Islet precursor cell (in vitro differentiated cells): ENCODE measurements around the gene KCNMB4.
A peak's percentile ranks its signal among the peaks of the same experiment; 100 is the strongest.

ENCODE experiments used
- DNase-seq: peaks from one replicate; pipeline ENCODE4 v3.0.0-alpha.2; 2018

The KCNMB4 gene, protein sequence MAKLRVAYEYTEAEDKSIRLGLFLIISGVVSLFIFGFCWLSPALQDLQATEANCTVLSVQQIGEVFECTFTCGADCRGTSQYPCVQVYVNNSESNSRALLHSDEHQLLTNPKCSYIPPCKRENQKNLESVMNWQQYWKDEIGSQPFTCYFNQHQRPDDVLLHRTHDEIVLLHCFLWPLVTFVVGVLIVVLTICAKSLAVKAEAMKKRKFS

GRCh38 chr12:70365648-70366518 is at the start of gene KCNMB4:
KCNMB4 (plus strand) TSS chr12:70366290; CDS start chr12:70366735, 445 bp downstream.
- DNase-seq, result peak; percentile 98

GRCh38 chr12:70317781-70318180 is 48.3 kb upstream of the KCNMB4 start:
- DNase-seq, result no peak

DNA sequence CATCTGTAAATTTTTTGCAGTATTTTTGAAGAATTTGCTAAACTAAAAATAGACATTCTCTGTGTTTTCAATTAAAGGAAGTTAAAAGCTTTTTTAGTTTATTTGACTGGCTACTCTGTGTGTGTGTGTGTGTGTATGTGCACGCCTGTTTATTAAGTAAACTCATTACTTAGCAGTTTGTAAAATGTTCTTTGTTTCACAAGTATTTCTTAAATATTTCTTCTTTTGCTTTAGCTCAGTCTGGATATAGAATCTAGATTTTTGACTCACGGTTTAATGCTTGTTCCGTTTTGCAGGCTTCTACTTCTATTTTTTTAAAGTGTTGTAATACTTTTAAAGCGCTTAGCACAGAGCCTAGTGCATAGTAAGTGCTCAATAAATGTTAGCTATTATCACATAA is 46.5 kb upstream of the KCNMB4 start:
- no peak for DNase-seq

DNA sequence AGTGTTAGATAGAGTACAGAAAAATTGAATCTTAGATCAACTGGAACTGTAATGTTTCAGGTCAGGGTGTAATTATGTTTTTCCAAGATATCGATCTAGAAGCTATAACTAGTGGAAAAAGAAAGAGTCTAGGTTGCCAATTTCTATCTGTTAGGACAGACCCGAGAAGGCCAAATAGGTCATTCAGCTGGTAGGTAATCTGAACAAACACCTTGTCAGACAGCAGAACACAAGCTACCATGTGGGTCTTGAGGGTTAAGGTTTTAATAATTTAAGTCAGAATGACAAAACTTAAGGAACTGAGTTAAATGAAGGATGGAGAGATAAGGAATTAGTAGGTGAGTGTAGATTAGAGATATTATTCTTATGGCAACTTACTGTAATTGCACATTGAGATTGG is 44.9 kb upstream of the KCNMB4 start:
- DNase-seq, result no peak

DNA sequence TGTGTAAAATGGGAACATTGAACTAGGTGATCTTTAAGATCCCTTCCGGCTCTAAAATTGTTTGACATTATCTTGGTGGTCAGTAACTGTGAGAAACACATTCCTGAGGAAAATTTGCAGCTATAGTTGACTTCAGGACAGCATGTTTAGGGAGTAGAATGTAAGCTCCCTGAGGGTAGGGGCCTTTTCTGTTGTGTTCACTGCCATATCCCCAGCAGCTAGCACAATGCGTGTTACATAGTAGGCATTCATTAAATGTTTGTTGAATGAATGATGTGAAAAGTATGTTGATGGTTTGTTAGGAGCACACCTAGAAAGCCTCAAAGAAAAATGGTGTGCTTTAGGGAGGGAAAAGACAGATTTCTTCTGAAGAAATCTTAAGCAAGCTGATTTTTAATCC is 38.5 kb upstream of the KCNMB4 start:
- no peak for DNase-seq

- DNase-seq, result no peak
These were observed 36.4 kb upstream of the KCNMB4 start for GRCh38 chr12:70329728-70330127.

GRCh38 chr12:70330158-70330557 is 35.9 kb upstream of the KCNMB4 start:
- DNase-seq, result no peak

DNA sequence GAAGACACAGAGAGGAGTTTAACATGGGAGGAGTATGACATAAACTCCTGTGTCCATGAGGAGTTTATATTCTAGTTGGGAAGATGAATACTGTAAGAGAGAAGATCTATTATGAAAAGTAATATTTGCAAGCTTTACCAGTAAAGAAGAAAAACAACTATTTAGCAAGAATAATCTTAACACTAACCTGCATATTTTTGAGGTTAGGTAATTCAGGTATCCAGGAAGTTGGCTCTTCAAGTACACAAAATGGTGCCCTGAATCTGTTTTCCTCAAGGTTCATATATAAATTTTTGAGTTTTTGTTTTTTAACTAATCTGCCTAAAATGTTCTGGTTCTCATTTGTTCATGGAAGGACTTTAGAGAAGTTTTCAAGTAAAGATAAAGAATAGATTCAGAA is 33.9 kb upstream of the KCNMB4 start:
- no peak for DNase-seq

DNA sequence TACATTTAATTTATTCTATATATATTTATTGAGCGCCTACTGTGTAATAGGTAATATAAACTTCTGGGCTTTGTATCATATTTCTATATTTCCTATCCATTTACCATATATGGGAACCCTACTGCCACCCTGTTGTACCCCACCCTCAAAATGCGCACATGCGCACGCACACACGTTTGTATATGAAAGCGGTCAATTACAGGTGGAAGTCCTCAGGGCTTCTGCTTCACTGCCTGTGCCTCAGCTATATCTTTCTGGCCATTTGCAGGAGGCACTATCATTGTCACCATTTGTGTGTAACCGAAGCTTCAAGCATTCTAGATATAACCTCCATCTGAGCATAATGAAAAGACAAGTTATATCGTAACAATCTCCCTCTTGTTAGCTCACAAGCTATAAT is 31.3 kb upstream of the KCNMB4 start:
- no peak for DNase-seq

- DNase-seq, result no peak
These were observed 27.6 kb upstream of the KCNMB4 start for GRCh38 chr12:70338531-70338930.

- DNase-seq, result no peak
These were observed 15.0 kb upstream of the KCNMB4 start for GRCh38 chr12:70351076-70351475.

DNA sequence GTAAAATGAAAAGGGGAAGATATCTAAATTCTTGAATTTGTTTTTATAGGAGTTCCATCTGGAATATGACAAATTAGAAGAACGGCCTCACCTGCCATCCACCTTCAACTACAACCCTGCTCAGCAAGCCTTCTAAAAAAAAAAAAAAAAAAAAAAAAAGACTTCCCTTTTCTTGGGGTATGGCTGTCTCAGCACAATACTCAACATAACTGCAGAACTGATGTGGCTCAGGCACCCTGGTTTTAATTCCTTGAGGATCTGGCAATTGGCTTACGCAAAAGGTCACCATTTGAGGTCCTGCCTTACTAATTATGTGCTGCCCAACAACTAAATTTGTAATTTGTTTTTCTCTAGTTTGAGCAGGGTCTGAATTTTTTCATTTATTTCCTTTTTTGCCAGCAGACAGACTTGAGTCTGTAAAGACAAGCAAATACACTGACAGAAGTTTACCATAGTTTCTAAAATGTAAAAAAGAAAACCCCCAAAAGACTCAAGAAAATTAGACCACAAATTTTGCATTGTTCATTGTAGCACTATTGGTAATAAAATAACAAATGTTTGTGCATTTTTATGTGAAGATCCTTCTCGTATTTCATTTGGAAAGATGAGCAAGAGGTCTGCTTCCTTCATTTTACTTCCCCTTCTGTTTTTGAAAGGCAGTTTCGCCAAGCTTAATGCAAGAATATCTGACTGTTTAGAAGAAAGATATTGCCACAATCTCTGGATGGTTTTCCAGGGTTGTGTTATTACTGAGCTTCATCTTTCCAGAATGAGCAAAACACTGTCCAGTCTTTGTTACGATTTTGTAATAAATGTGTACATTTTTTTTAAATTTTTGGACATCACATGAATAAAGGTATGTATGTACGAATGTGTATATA is 12.1 kb upstream of the KCNMB4 start:
- DNase-seq, result no peak

GRCh38 chr12:70354787-70355186 is 11.3 kb upstream of the KCNMB4 start:
- DNase-seq, result no peak

GRCh38 chr12:70355972-70356371 is 10.1 kb upstream of the KCNMB4 start:
- no peak for DNase-seq

GRCh38 chr12:70359458-70360197 is 6.5 kb upstream of the KCNMB4 start:
- no peak for DNase-seq

DNA sequence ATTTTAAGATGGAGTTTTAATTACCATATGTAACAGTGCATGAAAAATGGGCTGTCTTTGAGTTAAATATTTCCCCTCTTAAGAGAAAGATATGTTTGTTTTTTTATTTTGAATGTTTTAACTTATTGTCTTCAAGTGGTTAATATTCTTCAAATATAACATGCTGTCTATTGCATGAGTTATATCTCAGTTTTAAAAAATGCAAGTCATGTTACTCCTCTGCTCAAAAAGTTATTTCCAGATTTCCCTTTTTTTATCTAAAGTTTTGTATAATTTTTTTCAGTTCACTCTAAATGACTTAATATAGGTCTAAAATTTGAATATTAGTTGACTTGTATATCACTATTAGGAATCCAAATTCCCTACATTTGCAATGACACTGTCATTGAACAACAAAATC is 5.9 kb upstream of the KCNMB4 start:
- no peak for DNase-seq

DNA sequence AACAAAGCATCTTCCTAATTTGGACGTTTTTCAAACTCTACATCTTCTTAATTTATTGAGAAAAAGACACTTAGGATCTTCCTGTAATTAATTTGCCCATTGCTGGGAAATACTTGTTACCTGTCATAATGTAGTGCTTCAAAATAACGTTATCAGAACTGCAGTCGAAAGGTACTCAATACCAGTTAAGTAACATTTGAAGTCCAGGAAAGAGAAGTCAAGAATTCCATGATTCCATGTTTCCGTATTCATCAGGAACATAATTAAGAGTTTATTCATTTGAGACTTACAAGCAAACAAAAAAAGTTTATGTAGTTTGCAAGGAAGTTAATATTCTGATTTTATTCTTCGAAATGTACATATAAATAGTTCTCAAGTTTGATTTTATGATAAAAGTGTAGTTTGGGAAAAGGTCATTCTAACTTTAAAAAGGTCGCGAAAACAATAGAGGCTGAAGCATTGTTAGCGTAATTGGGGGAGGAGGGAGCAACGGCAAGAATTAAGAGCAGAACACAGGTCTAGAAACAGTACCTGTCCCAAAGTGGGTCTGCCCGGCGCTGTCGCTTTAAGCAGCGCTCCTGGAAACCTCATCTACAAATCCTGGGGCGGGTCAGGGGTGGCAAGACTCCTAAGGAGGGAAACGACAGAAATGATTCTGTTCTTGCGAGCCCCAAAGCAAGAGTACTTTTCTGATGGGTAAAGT is 1.2 kb upstream of the KCNMB4 start:
- DNase-seq, result peak; percentile 73

GRCh38 chr12:70365398-70365647 is 767 bp upstream of the KCNMB4 start:
- no peak for DNase-seq

- DNase-seq, result peak; percentile 90
These were observed 629 bp downstream of the KCNMB4 start for GRCh38 chr12:70366581-70367257.

DNA sequence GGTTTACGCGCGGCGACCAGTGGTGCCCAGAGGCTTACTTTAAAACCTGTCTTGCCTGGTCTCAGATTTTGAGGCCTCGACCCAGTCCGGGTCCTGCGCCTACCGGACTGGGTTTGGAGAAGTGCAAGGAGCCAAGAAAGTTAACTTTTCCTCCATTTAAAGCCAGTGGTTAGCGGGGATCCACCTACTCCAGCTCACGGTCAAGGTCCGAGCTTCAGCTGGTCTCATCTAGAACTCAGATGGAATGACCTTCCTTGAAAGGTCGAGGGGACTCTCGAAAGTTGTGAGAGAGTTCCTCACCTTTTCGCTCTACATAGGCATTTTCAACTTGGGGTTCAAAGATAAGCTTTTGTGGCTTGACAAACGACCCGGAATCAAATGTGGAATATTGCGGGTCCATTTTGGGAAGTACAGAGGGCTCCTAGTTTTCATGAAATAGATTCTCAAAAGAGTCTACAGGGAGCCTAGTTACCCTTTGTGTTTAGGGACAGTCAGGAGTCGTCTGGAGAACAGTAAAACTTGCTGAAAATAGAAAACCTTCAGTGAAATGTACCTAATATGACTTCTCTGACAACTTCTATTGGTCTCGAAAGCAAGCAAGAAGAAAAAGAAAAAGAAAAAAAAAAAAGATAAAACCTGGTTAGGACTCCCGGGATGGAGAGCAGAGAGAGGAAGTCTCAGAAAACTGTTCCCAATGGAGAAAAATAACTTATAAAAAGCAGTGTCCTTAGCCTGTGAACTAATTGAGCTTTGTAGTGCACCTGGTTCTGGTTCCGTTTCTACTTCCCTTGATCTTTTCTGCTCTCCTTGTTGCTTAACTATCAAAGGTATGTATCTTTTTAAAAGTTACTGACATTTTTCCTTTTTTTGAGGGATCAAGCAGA is 1.4 kb downstream of the KCNMB4 start:
- DNase-seq, result no peak

DNA sequence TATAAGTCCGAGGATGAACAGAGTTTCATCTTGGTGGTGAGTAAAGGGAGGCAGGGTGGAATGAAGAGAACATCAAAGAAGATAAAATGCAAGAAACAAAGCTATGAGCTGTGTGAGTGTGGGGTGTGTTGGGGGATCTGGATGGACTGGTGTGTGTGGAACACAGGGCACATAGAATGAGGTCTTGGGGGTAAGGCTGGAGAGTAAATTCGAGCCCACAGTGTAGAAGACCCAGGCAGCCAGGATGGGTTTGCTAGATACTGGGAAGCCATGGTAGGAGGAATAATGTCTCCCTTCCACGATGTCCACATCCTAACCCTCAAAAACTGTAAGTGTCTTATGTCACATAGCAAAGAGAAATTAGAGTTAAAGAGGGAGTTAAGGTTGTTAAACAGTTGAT is 6.8 kb downstream of the KCNMB4 start:
- no peak for DNase-seq
